Hematopoietic multipotent progenitor cell treated with erythropoietin and hydrocortisone succinate and interleukin-3 and kit ligand, for 8 days (in vitro differentiated cells): ENCODE measurements around the gene FADS6.

Experiments used
- DNase-seq: peaks from one replicate; pipeline ENCODE4 v3.0.0-alpha.2; 2015

The FADS6 gene

DNA sequence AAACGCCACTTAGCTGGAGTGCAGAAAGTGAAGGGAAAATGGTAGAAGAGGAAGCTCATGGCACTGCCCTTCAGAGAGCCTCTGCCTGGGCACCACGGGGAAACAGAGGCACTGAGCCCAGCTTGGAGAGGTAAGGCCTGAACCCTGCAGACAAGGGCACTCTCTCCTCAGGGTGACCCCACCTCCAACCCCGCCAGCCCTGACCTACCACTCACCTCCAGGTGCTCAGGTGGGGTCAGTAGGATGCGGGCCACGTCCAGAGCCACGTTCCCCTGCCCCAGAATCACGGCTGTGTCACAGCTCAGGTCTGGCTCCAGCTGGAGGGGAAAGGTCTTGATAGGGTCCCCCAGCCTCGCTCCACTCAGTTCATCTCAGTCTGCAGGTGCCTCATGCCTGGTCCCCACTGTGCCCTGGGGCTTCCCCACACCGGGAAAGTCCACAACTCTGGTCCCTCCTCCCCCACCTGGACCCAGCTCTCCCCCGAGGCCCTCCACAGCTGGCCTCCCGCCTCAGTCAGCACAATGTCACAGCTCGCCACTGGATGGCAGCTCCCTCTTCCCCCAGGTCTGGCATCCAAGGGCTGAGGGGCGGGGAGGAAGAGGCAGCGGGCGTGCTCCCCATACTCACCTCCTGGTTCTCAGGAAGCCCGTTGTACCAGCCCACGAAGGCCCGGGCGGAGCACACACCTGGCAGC is 27.8 kb downstream of the FADS6 start:
- DNase-seq, result no peak

DNA sequence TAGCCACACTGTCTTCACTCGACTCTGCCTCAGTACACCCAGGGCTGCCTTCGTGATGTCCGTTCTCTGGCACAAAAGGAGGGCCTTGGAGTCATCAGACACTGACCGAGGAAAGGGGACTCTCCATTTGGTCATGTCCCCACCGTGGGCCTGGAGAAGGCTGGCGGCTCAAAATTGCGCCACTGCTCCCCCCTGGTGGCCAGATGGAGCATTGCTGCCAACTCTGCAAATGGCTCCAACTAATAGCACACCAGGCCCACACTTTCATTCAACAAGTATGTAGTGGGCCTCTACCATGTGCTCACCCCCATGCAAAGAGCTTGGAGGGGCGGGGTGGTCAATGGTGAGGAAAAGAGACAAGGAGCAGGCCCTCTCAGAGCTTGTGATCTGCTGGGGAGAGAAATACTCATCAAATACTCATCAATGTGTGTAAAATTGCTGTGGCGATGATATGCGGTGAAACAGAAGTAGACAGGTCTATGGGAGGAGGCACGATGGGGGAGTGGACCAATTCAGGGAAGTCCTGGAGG is 28.5 kb downstream of the FADS6 start:
- DNase-seq, result peak; percentile 66

DNA sequence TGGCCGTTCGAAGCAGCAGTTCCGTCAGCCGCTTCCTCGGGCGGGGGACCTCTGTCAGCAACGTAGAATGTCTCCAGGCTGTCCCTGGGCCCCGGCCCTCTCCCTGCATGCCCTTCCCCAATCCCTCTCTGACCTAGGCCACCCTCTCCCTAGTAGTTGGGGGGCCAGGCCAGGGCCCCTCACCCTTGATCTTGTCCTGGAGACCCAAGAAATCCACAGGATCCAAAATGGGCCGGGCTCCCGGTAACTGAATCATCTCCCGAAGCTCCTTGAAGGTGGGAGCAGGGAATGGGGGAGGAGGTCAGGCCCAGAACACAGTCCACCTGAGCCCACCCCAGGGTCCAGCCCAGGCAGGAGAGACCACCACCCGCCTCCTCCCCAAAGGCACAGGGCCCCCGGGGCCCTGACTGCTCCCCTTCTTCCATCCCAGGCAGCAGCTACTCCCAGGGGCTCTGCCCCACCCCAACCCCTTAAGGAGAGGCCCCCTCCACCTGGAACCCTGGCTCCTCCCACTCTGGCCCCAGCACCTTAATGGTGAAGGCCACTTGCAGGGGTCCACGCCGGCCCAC is 29.1 kb downstream of the FADS6 start:
- DNase-seq, result no peak

DNA sequence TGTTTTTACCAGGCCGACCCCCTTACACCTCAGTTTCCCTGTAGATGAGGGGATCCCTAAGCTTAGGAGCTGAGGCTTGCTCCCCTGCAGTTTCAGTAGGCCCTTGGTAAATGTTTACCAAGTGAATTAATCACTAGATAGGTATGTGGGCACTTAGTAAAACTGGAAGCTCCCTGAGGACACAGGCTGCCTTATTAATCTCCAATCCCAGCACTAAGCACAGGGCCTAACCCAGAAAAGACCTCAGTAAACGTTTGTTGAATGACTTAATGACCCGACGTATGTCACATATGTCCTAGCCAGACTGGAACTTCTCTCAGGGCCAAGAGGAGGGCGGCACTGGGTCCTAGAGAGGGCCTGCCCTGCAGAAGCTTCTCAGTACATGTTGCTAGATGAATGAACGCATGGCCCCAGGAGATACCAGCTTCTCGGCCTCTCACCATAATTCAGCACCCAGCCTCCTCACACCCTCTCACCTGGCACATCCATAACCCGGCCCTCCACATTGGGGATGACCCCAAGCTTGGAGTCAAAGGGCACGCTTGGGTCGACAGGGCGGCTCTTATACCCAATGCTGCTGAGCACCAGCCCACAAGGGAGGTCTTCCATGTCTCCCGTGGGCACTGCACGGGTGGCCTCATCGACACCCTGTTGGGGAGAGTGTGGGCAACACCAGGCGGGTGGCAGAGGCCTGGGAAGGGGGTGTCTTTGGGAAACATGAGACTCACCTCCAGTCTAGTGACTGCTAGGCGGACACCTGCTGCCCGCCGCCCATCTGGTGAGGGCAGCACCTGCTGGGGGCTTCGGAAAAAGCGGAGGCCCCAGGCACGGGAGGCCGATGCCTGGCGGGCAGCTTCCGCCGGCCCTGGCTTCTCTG is 29.8 kb downstream of the FADS6 start:
- DNase-seq, result no peak

DNA sequence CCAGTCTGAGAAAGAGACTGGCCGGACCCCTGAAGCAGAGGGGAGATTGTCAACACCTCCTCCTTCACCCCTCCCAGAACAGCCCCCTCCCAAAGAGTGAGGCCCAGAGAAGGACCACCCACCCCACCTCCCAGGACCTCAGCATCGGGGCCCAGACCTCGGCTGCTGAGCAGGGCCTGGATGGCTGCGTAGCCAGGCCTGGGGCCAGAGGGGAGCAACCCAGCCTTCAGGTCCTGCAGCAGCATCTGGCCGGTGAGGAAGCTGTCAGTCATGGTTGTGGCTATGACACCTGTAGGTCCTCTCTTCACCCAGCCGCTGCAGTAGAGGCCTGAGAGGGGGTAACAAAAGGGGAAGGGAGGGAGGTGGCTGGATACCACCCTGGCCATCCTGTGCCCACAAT is 30.5 kb downstream of the FADS6 start:
- no peak for DNase-seq

DNA sequence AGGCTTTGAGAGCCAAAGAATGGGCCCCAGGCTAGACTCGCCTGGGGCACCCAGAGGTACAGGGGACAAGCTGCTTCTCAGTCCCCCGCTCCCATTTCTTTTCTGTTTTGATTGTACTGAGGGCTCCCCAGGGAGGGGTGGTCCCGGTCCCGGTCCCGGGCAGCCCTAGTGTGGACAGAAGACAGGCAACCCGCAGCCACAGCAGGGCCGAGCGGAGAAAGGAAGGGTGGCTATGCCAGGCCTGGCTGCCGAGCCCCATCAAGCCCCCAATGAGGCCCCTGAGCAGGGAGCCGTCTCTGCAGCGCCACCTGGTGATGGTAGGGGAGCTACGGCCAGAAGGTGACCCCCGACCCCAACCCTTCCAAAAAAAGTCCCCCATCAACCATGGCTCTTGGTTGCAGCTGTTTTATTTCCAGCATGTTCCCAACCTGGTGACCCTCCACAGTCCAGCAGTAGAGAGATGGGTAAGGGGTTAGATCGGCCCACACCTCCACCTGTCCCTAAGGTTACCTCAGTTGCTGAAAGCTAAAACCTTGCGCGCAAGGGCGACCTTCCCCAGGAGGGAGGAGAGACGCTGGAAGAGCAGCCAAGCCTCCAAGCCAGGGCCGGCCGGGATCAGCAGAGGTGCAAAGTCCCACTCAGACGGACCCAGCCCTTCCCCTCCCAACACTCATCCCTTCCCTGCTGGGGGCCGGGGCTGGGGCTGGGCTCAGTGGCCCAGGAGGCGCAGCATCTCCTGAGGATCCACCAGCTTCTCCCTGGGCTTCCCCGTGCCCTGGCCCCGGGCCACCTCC is 31.1 kb downstream of the FADS6 start:
- DNase-seq, result peak; percentile 74

DNA sequence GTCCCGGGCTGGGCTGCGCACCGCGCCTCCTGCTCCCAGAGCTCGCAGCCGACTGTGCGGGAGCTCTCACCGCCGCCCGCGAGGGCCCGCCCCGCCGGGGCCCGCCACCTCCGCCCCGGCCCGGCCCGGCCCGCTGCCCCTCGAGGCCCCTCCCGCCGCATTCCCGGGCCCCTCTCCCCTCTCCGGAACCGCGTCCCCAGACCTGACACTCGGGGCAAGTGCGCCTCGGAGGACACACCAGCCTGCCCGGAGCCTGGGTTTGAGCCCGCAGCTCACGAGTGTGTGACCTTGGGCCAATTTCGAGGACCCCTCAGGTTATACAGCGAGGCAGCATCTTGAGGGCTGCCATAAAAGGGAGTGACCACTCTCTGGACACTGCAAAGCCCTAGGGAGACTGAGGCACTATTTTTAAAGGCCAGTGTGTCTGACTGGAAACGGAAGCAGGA is 31.7 kb downstream of the FADS6 start:
- no peak for DNase-seq

DNA sequence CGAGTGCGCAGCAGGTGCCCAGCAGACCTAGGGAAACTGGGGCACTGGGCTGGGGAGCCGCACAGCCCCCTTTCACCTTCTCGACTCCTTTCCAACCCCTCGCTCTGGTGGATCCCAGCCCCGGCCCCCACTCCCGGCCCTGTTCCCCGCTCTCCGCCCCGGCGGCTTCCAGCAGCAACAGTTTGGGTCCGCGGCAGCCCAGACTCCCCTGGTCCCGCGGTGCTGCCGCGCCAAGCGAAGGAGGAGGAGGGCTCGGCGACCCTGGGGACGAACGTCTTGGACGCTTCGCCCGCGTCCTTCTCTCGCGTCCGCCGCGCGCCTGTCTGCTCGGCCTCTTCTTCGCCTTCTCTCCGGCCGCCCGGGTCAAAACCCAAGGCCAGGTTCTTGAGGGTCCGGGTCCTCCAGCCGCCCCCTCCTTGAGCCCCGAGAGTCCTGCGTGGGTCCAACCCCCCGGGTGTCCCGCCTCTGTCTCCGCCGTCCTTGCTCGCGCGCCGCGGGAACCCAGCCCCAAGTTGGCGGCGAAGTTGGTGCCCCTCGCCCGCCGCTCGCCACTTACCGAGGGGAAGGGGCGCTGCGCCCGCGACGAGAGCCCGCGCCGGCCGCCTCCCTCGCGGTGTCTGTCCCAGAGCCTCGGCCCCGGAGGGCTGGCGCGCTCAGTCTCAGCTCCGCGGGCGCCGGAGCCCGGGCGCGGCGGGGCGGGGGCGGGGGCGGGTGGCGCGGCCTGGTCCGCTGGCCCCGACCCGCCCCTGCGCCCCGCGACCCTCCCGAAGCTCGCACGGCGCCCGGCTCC is 32.4 kb downstream of the FADS6 start:
- DNase-seq, result no peak

DNA sequence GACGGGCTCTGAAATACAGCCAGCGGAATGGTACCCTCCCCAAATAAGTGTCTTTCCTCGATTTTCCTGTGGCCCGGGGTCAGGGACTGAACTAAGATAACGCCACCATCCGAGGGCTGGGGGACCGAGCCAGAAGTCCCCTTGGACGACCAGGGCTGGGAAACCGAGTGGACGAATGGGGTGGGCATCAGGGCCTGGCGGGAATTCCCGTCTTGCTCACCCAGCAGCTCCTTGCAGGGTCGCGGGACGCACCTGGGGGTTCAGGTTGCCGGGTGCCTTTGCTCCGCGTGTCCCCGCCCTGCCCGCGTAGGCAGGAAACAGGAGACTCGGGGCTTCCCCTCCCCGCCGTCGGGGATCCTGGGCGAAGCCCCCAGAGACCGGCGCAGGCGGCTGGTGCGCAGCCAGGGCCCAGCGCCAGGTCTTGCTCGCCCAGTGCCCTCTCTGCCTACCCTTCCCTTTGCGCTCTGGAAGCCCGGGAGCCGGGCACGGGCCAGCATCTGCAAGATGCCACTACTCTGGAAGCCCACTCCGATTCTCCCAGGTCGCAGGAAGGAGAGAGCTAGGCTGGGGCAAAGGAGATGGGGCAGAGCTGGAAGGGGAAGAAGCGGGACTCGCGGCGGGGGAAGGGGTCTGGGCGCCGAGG is 33.1 kb downstream of the FADS6 start:
- DNase-seq, result no peak

DNA sequence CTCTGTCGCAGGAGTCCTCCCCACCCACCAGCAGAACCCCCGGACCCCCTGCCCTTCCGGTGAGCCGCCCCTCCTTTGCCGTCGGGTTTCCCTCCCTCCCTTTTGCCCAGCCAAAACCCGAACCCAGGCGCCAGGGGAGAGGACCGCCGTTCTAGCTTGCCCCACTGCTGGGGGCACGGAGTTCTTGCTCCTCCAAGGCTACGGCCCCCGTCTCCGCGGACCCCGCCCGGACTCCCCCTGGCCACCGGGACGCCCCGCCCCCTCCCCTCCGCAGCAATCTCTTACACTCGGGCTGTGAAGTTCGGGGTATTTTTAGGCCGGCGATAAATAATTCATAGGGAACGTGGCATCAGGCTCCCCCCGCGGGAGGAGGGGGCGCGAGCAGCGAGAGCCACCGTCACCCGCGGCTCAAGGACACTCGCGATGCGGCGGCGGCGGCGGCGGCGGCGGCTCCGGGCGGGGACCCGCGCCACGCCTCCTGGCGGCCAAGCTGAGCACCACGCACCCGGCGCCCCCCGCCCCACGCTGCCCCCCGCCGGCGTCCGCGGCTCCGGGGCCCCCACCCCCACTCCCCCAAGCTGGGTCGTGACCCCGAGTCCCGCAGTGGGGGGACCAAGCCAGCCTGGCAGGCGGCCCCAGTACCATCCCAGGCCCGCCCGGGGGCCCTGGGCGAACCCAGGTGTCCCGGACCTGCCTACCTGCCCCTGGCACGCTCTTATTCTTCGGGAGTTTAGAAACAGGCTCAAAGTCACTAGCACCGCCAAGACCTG is 33.8 kb downstream of the FADS6 start, which contains the start of gene GRIN2C:
TSS of gene GRIN2C (minus strand) at position 427 of the 770 bp plus-strand sequence. CDS start 4,793 bp downstream, outside the sequence.
- DNase-seq, result no peak

DNA sequence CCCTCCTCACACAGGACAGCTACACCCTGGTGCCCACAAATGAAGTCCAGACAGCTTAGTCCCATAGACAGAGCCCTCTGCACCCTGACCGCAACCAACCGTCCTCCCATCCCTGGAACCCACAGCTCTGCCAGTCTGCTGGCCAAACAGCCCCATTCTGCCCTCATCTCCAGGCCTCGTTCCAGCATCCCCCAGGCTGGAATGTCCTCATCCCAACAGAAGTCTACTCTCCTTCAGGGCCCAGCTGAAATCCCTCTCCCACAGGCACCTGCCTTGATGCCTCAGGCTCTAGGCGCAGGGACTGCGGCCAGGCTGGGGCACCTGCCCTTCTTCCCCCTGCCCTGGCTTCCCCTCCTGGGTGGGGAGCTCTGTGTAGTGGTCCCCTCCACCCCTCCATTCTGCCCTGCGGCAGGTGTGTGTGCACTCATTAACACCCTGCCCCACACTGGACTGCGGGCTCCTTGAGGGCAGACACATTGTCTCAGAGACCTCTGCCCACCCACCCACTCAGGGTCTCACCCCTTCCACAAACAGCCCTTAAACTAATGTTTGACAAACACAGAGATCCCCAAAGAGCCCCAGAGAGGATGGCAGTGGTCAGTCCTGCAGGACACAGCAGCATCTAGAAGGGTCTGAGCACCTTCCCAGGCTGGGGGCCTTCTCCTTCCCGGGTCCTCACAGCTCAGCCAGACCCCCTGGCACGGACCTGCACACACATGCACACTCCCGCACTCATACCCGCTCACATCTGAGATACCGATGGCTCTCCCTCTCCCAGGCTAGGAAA is 34.6 kb downstream of the FADS6 start:
- no peak for DNase-seq

DNA sequence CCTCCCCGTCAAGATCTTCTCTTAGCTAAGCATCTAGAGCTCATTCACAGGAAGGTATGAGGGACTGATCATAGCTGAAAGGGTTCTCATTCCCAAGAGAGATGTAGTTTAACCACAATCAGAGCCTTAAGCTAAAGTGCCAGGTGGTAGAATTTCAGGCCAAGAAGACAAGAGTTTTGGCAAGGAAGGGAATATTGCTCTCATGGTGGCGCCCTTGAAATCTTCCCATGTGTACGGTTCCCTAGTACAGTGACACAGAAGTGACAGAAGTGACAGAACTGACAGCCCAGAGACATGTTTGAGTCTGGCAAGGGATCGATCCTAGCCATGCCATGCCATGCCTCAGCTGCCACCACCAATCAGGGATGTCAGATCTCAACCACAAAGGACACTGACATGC is 36.2 kb downstream of the FADS6 start:
- DNase-seq, result no peak

DNA sequence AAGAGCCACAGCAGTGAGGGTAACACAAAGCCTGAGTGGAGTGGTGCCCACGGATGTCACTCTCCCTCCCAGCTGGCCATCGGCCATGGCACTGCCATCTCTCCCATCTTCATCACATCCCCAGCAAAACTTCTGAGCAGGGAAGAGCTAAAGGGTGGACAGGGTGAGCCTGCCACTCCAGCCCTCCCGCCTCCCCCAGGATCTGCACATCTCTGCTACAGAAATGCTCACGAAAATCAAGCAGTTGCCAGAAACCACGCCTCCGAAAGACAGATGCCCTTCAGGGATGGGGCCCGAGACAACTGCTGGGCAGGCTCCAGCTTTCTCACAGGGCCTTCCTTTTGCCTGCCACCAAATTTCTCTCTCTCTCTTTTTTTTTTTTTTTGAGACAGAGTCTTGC is 37.3 kb downstream of the FADS6 start:
- DNase-seq, result no peak

DNA sequence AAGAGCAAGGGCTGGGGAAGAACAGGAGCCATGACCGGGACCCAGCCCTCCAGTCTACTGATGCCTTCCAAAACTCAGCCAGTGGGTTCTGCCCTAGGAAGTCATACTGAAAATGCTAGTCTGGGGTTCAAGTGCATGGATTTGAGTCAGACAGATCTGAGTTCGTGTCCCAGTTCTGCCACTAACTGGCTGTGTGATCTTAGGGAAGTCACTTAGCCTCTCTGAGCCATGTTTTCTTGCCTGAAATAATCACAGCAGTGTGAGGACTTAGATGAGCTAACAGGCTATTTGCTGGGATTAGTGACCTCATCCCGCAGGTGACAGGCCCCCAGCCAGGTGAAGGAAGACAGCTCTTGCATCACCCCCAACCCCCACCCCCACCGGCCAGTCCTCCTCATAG is 38.1 kb downstream of the FADS6 start:
- no peak for DNase-seq

DNA sequence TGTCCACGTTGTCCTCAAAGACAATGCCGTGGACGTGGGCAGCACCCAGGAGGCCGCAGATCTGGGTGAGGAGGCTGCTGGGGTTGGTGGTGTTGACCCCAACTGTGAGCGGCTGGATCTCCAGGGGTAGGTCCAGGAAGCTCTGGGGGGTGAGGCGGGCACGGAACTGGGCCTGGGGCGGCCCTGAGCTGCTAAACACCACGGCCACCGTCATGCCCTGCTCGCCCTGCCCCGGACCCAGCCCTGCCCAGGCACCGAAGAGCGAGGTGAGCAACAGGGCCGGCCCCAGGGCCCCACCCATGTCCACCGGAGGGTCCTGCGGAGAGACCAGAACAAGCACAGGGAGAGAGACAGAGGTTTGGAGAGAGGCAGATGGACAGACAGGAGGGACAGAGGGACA is 38.6 kb downstream of the FADS6 start:
- no peak for DNase-seq

DNA sequence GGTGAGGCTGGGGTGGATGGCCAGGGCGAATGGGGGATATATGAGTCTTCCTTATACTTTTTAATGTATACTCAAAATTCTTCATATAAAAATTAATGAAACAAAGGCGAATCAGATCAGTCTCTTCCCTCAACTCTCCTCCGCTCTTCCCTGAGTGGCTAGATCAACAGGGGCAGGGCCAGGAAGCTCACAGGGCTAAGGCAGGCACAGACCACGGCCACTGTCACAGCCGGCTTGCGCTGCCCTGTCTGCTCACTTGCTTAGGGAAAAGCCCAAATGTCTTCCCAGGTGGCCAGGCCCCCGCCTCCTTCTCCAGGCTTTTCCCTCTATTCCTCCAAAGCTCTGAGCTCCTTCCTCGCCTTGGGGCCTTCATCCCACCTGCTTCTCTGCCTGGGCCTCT is 39.8 kb downstream of the FADS6 start:
- DNase-seq, result no peak

DNA sequence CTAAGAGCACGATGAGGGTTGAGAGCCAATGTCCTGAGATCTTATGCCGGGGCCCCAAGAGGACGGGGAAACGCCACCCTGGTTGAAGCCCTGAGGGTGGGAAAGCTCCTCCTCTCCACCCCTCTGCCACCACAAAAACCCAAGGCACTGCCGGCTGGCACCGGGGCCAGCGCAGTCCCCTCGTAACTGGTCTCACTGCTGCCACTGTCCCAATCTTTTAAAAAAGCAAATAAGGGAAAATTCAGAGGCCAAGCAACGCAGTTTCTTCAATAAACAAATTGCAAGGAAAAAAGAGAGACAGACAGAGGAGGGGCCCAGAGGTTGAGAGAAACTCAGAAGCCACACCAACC is 40.4 kb downstream of the FADS6 start:
- DNase-seq, result no peak

DNA sequence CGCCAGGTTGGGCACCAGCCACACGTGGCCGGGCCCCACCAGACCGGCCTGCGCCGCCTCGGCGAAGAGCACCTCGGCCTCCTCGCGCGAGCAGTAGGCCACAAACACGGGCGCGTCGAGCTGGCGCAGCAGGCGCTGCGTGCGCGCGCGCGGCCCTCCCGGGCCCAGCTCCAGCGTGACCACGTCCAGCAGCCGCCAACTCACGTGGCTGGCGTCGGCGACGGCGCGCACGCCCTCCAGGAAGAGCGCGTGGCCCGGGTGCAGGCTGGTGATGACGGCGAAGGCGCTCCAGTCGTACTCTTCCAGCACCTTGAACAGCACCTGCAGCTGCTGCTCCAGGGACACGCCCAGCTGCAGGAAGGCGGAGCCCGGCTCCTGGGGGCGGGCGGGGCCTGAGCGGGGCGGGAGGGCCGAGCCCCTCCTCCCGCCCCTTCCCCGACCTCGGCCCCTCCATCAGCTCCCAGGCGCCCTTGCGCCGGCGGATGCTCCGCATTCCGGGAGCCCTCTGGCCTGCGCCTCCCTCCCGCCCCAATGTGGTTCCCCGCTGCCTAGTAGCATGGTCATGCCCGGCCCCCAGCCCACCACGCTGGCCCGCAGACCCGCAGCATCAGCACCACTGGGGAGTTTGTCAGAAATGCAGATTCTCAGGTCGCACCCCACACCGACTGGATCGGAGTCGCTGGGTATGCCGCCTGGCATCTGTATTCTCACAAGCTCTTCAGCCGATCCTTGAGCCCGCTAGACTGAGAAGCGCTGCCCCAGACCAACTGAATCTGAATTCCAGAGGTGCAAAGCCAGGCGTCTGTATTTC is 41.0 kb downstream of the FADS6 start:
- peak; percentile 32 for DNase-seq
